ENCODE results near the gene SNX9. TPM values are rescaled to one million over a fixed set of nuclear protein-coding genes. Genes with fewer than 3 reads are reported as not detected.

The SNX9 gene
- total RNA-seq (2014; rRNA removed; shearing (Covaris generic); ENCODE audit: low replicate concordance) = not detected in 2 replicates

GRCh38 chr6:157823001-157823527 lies at the start of gene SNX9:
TSS of gene SNX9 (plus strand) at chr6:157823246. CDS start at chr6:157823435, 189 bp downstream.
- no peak within 1 kb of the TSS for H3K4me3 ChIP-seq (ENCODE audit: low read length)
- peak within 1 kb of the TSS; percentile 26 for H3K4me2 ChIP-seq (ENCODE audit: low read depth, low read length, poor library complexity, severe bottlenecking)
- H3K27ac ChIP-seq (ENCODE audit: low read length) = no peak within 1 kb of the TSS
- no peaks in the 10 kb centered on the region for H4K20me1 ChIP-seq (ENCODE audit: insufficient read depth, low read depth, low read length)
- H3K79me2 ChIP-seq (ENCODE audit: low read length) = no peaks in the 10 kb centered on the region
- no peak within 1 kb of the TSS for H2AFZ ChIP-seq (ENCODE audit: low read length)
- no peak within 1 kb of the TSS for H3K9ac ChIP-seq (ENCODE audit: low read length)
- DNase-seq = no peak
- no peaks in the 10 kb centered on the region for H3K9me3 ChIP-seq (ENCODE audit: low read length)
- no peaks in the 10 kb centered on the region for H3K36me3 ChIP-seq (ENCODE audit: insufficient read depth, low read length)
- peaks cover 9% of the 10 kb centered on the region for H3K4me1 ChIP-seq (ENCODE audit: low read length)
- no peaks in the 10 kb centered on the region for H3K9me2 ChIP-seq (replicated peaks; ENCODE audit: insufficient read depth, low read length)
- no peaks in the 10 kb centered on the region for H3K27me3 ChIP-seq (ENCODE audit: low read length)

DNA sequence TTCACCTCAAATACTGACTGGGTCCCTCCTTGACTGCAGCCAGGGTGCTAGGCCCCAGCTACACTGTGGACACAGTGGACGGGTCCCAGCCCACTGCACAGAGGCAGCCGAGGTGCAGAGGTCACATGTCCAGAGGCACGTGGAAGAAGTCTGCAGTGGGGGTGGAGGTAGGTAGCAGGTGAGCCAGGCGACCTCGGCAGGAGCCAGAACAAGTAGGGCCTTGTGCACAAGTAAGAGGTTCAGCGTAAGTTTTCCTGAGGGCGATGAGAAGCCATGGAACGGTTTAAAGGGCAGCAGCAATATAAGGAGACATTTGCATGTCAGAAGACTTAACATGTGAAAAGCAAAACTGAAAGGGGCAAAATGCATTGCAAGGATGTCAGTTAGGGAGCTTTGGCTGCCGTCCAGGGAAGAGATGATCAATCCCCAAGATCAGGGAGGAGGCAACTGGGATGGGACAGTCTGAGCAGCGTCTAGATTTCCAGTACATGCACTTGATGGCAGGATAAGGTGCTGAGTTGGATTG lies 49.7 kb upstream of the SNX9 start:
- Histone ChIP-seq H3K36me3 (ENCODE audit: insufficient read depth, low read length) (no peaks in the 10 kb centered on the region), H3K4me1 (ENCODE audit: low read length) (peaks cover 22% of the 10 kb centered on the region), H3K9me2 (replicated peaks; ENCODE audit: insufficient read depth, low read length) (no peaks in the 10 kb centered on the region), H2AFZ (ENCODE audit: low read length) (no peak overlapping the region), H3K9me3 (ENCODE audit: low read length) (no peaks in the 10 kb centered on the region), H3K4me2 (ENCODE audit: low read depth, low read length, poor library complexity, severe bottlenecking) (no peak overlapping the region), H3K79me2 (ENCODE audit: low read length) (no peaks in the 10 kb centered on the region), H3K9ac (ENCODE audit: low read length) (no peak overlapping the region), H3K27me3 (ENCODE audit: low read length) (no peaks in the 10 kb centered on the region), H4K20me1 (ENCODE audit: insufficient read depth, low read depth, low read length) (no peaks in the 10 kb centered on the region), H3K4me3 (ENCODE audit: low read length) (no peak overlapping the region), H3K27ac (ENCODE audit: low read length) (no peak overlapping the region)
- no peak for DNase-seq

- no peak for DNase-seq
- Histone ChIP-seq H3K79me2 (ENCODE audit: low read length) (no peaks in the 10 kb centered on the region), H3K4me3 (ENCODE audit: low read length) (no peak overlapping the region), H3K36me3 (ENCODE audit: insufficient read depth, low read length) (no peaks in the 10 kb centered on the region), H3K9me3 (ENCODE audit: low read length) (no peaks in the 10 kb centered on the region), H3K4me2 (ENCODE audit: low read depth, low read length, poor library complexity, severe bottlenecking) (no peak overlapping the region), H3K4me1 (ENCODE audit: low read length) (peaks cover 11% of the 10 kb centered on the region), H3K9ac (ENCODE audit: low read length) (no peak overlapping the region), H3K27me3 (ENCODE audit: low read length) (no peaks in the 10 kb centered on the region), H3K9me2 (replicated peaks; ENCODE audit: insufficient read depth, low read length) (no peaks in the 10 kb centered on the region), H3K27ac (ENCODE audit: low read length) (no peak overlapping the region), H4K20me1 (ENCODE audit: insufficient read depth, low read depth, low read length) (no peaks in the 10 kb centered on the region), H2AFZ (ENCODE audit: low read length) (no peak overlapping the region)
These were observed 48.6 kb upstream of the SNX9 start for GRCh38 chr6:157774153-157775135.

DNA sequence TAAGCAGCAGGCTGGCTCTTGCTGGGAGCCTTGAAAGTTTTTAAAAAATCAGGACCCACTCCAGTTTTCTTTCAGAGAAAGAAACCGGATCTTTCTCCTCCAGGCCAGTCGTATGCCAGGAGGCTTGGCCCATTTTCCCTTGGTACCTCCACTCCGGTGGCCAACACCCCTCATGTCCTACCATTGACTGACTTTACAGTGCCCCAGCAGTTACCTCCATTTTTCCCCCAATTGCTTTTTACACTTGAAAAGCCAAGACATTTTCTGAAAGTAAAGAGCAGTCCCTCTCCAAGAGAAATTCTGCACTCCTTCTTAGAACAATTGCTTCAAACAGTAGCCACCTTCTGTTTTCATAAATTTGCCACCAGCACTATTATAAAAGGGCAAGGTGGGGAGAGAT lies 47.7 kb upstream of the SNX9 start:
- Histone ChIP-seq H3K4me2 (ENCODE audit: low read depth, low read length, poor library complexity, severe bottlenecking) (no peak overlapping the region), H3K9me2 (replicated peaks; ENCODE audit: insufficient read depth, low read length) (no peaks in the 10 kb centered on the region), H3K79me2 (ENCODE audit: low read length) (no peaks in the 10 kb centered on the region), H3K9ac (ENCODE audit: low read length) (no peak overlapping the region), H3K4me3 (ENCODE audit: low read length) (no peak overlapping the region), H4K20me1 (ENCODE audit: insufficient read depth, low read depth, low read length) (no peaks in the 10 kb centered on the region), H3K27me3 (ENCODE audit: low read length) (no peaks in the 10 kb centered on the region), H3K4me1 (ENCODE audit: low read length) (peaks cover 4% of the 10 kb centered on the region), H2AFZ (ENCODE audit: low read length) (no peak overlapping the region), H3K9me3 (ENCODE audit: low read length) (no peaks in the 10 kb centered on the region), H3K36me3 (ENCODE audit: insufficient read depth, low read length) (no peaks in the 10 kb centered on the region), H3K27ac (ENCODE audit: low read length) (no peak overlapping the region)
- DNase-seq = no peak

GRCh38 chr6:157777344-157777743 lies 45.7 kb upstream of the SNX9 start:
- no peak for DNase-seq
- no peaks in the 10 kb centered on the region for H3K27me3 ChIP-seq (ENCODE audit: low read length)
- no peaks in the 10 kb centered on the region for H3K79me2 ChIP-seq (ENCODE audit: low read length)
- H3K4me3 ChIP-seq (ENCODE audit: low read length) = no peak overlapping the region
- no peaks in the 10 kb centered on the region for H3K4me1 ChIP-seq (ENCODE audit: low read length)
- no peaks in the 10 kb centered on the region for H4K20me1 ChIP-seq (ENCODE audit: insufficient read depth, low read depth, low read length)
- no peaks in the 10 kb centered on the region for H3K9me3 ChIP-seq (ENCODE audit: low read length)
- no peak overlapping the region for H3K27ac ChIP-seq (ENCODE audit: low read length)
- H3K4me2 ChIP-seq (ENCODE audit: low read depth, low read length, poor library complexity, severe bottlenecking) = no peak overlapping the region
- no peak overlapping the region for H2AFZ ChIP-seq (ENCODE audit: low read length)
- no peak overlapping the region for H3K9ac ChIP-seq (ENCODE audit: low read length)
- no peaks in the 10 kb centered on the region for H3K36me3 ChIP-seq (ENCODE audit: insufficient read depth, low read length)
- no peaks in the 10 kb centered on the region for H3K9me2 ChIP-seq (replicated peaks; ENCODE audit: insufficient read depth, low read length)

DNA sequence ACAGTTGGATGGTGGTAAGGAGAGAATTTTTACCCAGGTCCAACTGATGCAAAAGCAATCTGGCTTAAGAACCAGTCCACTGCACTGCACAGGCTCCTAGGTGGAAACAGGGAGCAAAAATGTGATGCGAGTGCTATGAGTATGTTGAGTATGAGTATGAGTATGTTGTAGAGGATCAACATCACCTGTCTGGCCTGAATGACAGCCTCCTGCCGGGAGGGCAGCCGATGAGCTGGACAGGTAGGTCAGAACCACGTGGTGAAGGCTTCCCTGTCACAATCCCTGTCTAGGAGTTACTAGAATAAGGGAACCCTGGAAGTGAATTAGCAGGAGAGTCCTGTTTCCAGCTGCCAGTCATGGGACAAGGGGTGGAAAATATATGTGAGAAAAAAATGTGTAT lies 44.3 kb upstream of the SNX9 start:
- Histone ChIP-seq H3K4me2 (ENCODE audit: low read depth, low read length, poor library complexity, severe bottlenecking) (no peak overlapping the region), H3K27ac (ENCODE audit: low read length) (no peak overlapping the region), H3K36me3 (ENCODE audit: insufficient read depth, low read length) (no peaks in the 10 kb centered on the region), H4K20me1 (ENCODE audit: insufficient read depth, low read depth, low read length) (no peaks in the 10 kb centered on the region), H3K9me2 (replicated peaks; ENCODE audit: insufficient read depth, low read length) (no peaks in the 10 kb centered on the region), H3K79me2 (ENCODE audit: low read length) (no peaks in the 10 kb centered on the region), H2AFZ (ENCODE audit: low read length) (no peak overlapping the region), H3K27me3 (ENCODE audit: low read length) (no peaks in the 10 kb centered on the region), H3K4me1 (ENCODE audit: low read length) (no peaks in the 10 kb centered on the region), H3K9ac (ENCODE audit: low read length) (no peak overlapping the region), H3K9me3 (ENCODE audit: low read length) (no peaks in the 10 kb centered on the region), H3K4me3 (ENCODE audit: low read length) (no peak overlapping the region)
- DNase-seq = no peak

DNA sequence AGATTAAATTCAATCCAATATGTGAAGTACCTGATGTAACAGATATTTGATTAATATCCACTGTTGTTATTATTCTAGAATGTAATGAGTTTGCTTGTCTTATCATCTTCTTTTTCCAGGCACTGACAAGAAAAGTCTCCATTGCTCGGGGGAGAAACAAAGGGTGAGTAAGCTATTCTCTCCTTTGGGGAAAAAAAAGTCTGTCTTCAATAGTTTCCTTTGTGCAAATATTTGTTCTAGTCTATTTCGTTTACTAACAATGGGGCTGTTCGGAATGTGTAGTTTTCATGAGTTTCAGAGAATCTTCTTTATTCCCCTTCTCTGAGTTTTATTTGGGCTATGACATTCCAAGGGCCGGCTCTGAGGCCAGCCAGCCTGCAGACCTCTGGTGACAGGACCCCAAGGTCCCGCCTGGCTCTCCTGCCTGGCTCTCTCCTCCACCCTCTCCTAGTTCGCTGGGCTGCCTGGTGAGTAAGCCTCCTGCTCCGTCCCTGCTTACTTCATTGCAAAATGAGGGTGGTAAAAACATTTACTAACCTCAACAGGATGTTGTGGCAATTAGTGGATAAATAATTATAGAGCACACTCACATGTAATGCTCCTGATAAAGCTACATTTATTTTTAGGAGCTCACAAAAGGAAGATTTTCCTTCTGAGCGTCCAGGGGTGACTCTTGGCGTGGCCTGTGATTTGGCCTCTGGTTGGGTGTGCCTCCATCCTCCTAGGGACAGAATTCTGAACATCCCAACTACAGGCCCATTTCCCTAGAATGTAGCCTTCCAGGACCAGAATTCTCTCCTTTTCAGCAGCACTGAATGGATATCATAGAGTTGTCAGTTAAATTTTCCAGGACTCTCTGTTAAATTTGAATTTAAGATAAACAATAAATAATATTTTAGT lies 43.1 kb upstream of the SNX9 start:
- H3K9ac ChIP-seq (ENCODE audit: low read length) = no peak overlapping the region
- H3K27ac ChIP-seq (ENCODE audit: low read length) = no peak overlapping the region
- H4K20me1 ChIP-seq (ENCODE audit: insufficient read depth, low read depth, low read length) = no peaks in the 10 kb centered on the region
- H3K9me2 ChIP-seq (replicated peaks; ENCODE audit: insufficient read depth, low read length) = no peaks in the 10 kb centered on the region
- H3K4me3 ChIP-seq (ENCODE audit: low read length) = no peak overlapping the region
- H3K9me3 ChIP-seq (ENCODE audit: low read length) = no peaks in the 10 kb centered on the region
- no peaks in the 10 kb centered on the region for H3K36me3 ChIP-seq (ENCODE audit: insufficient read depth, low read length)
- no peaks in the 10 kb centered on the region for H3K79me2 ChIP-seq (ENCODE audit: low read length)
- H2AFZ ChIP-seq (ENCODE audit: low read length) = no peak overlapping the region
- no peaks in the 10 kb centered on the region for H3K4me1 ChIP-seq (ENCODE audit: low read length)
- H3K27me3 ChIP-seq (ENCODE audit: low read length) = no peaks in the 10 kb centered on the region
- no peak for DNase-seq
- H3K4me2 ChIP-seq (ENCODE audit: low read depth, low read length, poor library complexity, severe bottlenecking) = no peak overlapping the region

All from Karpas-422 (cell line).